NCI-H2227 treated with DMSO at 0.1 percent for 48 hours (cell line): ENCODE results near the gene SHB.

ENCODE experiments used
- DNase-seq: peaks from one replicate; lab custom pipeline; 2025; lab: John Stamatoyannopoulos, UW

SHB gene

GRCh38 chr9:38008168-38009034, 60.6 kb downstream of the SHB start:
- DNase-seq = no peak

- no peak for DNase-seq
Observed at GRCh38 chr9:38007016-38007415, 62.0 kb downstream of the SHB start.

GRCh38 chr9:38006163-38006562, 62.9 kb downstream of the SHB start:
- DNase-seq = no peak

- DNase-seq = no peak
Observed at GRCh38 chr9:38004809-38005560, 64.0 kb downstream of the SHB start.

GRCh38 chr9:38003946-38004808, 64.8 kb downstream of the SHB start:
- DNase-seq = no peak

- no peak for DNase-seq
Observed at GRCh38 chr9:38003230-38003629, 65.8 kb downstream of the SHB start.

- DNase-seq = no peak
Observed at GRCh38 chr9:38001430-38001829, 67.6 kb downstream of the SHB start.

GRCh38 chr9:38000735-38001134, 68.3 kb downstream of the SHB start:
- no peak for DNase-seq

GRCh38 chr9:38000332-38000731, 68.7 kb downstream of the SHB start:
- no peak for DNase-seq

- no peak for DNase-seq
Observed at GRCh38 chr9:37999588-38000189, 69.3 kb downstream of the SHB start.

GRCh38 chr9:37998881-37999587, 70.0 kb downstream of the SHB start:
- DNase-seq = no peak

- DNase-seq = no peak
Observed at GRCh38 chr9:37997636-37998374, 71.2 kb downstream of the SHB start.

- no peak for DNase-seq
Observed at GRCh38 chr9:37996819-37997217, 72.2 kb downstream of the SHB start.

GRCh38 chr9:37995961-37996818, 72.8 kb downstream of the SHB start:
- DNase-seq = no peak

GRCh38 chr9:37995348-37995737, 73.7 kb downstream of the SHB start:
- DNase-seq = no peak

- DNase-seq = peak; percentile 24
Observed at GRCh38 chr9:37994639-37995347, 74.2 kb downstream of the SHB start.

- no peak for DNase-seq
Observed at GRCh38 chr9:37992924-37993349, 76.1 kb downstream of the SHB start.

- DNase-seq = no peak
Observed at GRCh38 chr9:37990404-37991015, 78.5 kb downstream of the SHB start.
